Fibroblast of gingiva (primary cell): ENCODE results near the gene LMNB1.
"Not testable (repeated sequence)": the region's sequence is repeated elsewhere in the genome, so short reads cannot be mapped to it uniquely, and the experiment has no call there.

Source experiments
- DNase-seq: peaks from one replicate; pipeline ENCODE4 v3.0.0-alpha.2; 2011; ENCODE audit warnings: low read depth

Gene LMNB1

DNA sequence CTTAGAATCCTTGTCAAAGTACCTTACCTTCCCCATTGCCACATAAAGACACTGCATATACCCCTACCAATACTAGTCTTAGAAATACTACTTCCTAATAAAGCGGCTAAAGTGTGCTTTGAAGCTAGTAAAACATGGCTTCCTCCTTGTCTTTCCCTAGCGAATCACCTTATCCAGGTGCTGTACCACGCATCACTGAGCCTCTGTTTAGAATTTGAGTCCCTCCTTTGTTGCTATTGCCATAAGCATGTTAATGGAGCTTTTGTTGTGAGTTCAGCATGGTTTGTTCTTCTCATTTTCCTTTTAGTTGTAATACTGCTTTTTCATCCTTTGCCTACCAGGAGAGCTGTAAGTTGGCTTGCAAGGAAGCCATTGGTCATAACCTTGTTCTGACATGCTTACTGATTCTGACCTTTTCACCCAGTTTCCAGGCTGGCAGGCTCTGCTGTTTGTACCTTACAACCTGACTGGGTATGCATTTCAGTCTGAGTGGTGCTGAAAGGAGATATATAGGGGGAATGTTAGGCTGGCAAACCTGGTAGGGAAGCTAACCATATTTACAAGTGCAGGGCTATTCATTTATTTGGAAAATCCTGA lies 49.8 kb downstream of the LMNB1 start:
- no peak for DNase-seq

DNA sequence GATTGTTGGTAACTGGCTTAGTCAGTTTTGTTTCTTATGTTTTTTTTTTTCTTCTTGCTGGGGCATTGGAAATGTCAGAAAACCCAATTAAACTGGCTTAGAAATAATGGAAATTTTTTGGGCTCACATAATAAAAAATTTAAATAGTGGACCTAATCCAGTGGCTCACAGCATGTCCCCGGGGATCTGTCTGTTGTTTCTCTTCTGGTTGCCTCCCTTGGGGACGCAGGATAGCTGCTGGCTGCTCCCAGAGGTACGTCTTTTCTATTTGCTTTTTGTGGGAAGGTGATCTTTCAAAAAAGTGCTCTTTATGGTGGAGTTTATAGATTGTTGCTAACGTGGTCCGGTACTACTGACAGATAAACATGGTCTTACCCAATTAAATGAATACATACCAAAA lies 52.2 kb downstream of the LMNB1 start:
- no peak for DNase-seq

DNA sequence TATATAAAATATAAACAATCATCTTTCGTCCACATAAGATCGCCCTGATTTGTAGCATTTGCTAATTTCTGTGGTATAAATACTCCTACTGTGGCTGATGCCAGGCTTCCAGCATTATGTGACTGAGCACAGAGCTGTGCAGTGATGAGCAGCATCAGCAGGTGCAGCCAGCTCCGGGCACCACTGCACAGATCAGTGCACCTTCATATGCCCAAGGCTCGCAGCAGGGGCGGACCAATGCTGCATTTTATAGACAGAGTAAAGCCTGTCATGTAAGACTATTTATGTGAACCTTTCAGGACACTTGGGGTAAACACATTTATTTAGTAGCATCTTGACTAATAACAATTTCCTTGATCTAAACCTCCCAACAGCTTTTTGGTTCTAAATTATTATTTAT lies 53.1 kb downstream of the LMNB1 start:
- DNase-seq = no peak

DNA sequence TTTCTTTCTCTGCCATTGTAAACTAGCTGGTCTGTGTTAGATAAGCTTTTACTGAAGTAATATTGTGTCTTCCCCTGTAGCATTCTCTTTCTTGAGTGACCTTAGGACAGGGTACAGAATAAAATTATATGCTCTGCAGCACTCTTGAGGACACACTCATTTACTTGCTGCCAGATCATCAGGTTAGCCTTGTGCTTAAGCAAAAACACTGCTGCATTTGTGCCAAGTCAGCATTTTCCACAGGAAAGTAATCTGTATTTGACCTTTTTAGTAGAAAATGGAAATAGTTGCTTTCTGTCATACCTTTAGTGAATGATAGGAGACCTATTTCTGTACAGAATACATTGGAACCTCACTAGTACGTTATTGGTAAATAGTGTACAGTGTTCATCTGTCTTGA lies 54.2 kb downstream of the LMNB1 start:
- no peak for DNase-seq

DNA sequence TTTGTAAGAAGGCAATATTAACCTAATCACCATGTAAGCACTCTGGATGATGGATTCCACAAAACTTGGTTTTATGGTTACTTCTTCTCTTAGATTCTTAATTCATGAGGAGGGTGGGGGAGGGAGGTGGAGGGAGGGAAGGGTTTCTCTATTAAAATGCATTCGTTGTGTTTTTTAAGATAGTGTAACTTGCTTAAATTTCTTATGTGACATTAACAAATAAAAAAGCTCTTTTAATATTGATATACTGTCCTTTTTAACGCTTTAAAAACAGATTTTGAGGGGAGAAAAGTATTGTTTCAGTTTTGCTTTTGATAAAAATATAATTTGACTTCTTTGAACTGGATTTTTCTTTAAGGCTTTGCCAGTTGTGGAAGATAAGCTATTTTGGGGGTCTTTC lies 59.8 kb downstream of the LMNB1 start:
- no peak for DNase-seq

DNA sequence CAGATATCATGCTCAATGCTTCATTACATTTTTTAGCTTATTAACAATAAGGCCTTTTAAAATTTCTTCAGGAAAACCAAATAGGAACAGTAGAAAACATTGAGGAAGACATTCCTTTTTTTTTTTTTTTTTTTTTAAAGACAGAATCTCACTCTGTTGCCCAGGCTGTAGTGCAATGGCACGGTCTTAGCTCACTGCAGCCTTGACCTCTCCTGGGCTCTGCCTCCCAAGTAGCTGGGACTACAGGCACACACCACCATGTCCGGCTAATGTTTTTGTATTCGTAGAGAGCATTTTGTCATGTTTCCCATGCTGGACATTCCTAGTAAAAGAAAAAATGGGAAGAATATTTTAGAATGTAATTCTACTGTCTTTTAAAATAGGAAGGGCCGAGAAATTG lies 60.3 kb downstream of the LMNB1 start:
- DNase-seq = no peak

DNA sequence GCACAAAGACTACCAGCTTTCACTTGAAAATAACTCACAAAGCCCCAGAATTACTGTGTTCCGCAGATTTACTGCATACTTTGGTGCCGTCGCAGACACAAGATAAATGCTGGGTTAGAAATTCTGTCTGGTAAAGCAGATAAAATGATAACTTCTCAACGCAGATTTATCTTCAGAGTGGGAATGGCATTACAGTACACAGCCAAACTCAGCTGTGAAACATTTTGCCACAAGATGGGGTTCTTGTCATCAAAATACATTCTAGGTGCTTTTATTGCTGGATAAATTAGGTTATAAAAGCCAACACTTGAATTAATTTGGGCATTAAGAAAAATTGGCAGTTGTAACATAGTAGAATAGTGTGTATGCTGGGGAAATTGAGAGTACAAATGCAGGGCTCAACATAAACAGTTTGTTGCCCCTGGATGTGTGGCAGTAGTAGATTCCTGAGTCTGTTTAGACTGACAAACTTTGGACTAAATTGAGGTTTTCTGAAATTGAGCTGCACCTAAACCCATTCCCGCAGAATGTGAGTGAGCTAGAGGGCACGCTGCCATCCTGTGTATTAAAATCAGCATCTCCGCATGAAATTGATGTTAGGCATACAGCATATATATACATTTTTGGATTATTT lies 61.1 kb downstream of the LMNB1 start:
- DNase-seq = peak; percentile 29

DNA sequence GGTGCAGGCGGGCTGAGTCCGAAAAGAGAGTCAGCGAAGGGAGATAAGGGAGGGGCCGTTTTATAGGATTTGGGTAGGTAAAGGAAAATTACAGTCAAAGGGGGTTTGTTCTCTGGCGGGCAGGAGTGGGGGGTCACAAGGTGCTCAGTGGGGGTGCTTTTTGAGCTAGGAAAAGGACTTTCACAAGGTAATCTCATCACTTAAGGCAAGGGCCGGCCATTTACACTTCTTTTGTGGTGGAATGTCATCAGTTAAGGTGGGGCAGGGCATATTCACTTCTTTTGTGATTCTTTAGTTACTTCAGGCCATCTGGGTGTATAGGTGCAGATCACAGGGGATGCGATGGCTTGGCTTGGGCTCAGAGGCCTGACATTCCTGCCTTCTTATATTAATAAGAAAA lies 62.5 kb downstream of the LMNB1 start:
- DNase-seq = not testable (repeated sequence)

DNA sequence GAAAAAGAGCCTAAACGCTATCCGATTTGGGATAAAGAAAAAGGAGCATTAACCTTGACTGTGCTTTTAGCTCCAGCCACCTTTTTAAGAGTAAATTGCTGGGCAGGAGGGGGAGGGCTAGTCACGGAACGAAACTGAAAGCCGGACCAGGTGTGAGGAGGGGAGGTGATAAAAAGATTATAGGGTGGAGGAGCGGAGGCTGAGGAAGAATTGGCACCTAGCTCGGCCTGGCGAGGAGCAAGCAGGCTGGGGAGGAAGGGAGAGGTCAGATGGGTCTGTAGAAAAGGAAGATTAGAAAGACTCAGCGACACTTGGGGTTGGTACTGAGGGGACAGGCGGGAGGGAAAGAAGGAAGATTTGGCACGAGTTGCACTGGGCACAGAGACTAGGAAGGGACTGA lies 66.4 kb downstream of the LMNB1 start:
- DNase-seq = not testable (repeated sequence)

DNA sequence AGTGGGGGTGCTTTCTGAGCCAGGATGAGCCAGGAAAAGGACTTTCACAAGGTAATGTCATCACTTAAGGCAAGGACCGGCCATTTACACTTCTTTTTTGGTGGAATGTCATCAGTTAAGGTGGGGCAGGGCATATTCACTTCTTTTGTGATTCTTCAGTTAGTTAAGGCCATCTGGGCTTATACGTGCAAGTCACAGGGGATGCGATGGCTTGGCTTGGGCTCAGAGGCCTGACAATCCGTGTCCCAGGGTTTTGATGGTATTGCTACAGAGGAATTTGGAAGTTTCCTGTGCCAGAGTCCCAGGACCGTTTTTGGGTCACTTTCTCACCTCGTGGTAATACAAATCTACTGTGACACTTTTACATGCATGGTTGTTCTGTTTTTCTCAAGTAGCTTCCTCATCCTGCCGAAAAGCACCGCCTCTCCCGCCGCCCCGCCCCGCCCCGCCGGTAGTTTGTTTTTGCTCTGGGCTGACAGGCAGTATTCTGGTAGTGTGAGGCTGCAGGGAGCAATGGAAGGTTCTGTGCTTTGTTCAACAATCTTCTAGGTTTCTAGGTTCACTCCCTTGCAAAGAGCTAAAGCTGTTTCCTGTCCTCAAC lies 68.6 kb downstream of the LMNB1 start:
- DNase-seq = not testable (repeated sequence)

DNA sequence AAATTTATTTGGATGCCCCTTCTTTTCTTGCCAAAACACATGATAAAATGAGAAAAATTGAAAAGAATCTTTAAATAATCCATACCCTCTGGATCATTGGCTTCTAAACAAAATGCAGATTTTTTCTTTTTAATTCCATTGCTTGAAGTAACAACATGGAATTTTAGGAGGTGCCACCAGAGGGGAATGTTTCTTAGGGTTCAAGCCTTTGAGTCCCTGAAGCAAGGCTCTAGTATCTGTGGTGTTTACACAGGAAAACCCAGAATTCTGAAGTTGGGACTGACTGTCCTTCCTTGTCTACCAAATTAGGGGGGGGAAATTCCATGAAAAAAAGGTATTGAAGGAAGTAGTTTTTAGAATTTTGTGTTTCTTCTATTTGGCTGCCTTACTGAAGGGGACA lies 69.4 kb downstream of the LMNB1 start:
- peak; percentile 48 for DNase-seq

DNA sequence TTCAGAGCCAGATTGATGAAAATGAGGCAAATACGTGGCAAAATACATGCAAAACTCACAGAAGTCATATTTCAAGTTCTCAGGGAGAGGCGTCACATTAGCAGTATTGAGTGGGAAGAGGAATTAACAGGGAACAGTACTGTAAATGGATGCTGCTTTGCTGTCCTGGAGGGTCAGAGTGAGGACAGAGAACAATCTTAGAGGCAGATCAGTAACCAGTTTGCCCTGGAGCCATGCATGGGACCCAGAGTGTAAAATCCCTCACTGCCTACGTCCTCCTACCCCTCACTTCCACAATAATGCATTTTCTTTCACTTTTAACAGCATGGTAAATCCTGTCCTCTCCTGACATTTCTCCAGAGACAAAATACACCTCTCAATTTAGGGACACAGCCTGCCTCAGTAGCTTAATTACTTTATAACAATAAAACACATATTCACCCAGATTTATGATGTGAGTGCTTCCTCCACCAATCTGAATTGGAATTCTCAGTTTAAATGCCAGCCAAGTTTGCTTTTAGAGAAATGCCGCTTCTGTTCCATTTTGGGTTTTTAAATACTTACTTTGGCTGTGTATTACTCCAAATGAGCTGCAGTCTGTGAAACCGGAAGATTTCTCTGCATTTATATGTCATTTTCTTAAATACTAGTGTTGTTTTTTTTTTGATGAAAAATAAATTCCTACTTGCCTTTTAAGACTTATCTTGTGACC lies 70.0 kb downstream of the LMNB1 start:
- no peak for DNase-seq

DNA sequence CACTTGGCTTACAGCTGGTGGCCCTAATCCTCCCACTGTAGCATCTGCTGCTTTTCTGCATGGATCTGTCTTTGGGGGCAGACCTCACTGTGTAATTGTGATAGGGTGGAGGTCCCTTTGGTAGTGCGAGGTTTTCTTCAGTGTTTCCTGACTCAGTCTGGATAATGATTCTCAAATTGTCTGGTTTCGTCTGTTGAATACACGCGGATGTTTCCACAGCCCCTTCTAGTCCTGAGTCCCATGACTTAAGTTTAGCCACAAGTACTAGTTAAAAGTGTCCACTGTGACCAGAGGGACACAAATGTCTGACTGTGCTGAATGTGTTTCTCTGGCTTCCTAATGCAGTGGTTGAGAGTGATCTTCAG lies 70.5 kb downstream of the LMNB1 start:
- DNase-seq = no peak

DNA sequence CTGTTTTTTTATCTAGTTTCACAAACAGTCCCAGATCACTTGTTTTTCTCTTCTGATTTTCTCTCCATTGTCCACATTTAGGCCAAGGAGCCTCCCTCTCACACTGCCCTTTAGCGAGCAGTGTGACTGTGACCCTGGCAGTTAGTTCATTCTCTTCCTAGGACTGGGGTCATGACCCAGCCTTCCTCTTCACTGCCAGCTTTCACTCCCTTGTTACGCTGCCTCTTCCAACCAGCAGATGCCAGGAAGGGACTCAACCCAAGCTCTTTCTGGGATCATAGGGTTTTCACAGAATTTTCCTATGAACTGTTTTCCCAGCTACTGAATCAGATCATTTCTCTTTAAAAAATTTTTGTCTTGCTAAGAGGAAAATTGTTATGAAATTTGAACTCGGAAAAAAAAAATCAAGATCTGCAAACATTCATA lies 70.9 kb downstream of the LMNB1 start:
- no peak for DNase-seq

DNA sequence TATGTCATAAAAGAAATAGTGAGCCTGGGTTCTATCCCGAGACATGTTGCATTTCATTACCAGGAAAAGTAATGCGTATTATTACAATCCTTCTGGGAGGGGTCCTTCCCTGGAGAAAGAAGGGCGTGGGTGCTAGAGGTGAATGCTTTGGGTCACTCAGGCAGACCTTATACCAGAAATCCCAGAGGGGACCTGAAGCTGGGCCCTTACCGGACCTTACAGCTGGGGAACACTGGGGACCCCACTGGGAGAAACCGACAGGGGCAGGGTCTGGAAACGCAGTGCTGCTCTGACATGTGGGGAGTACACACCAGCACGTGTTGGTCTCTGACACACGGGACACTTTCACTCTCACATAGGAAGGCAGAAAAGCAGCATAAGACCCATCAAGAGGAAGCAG lies 71.3 kb downstream of the LMNB1 start:
- no peak for DNase-seq

DNA sequence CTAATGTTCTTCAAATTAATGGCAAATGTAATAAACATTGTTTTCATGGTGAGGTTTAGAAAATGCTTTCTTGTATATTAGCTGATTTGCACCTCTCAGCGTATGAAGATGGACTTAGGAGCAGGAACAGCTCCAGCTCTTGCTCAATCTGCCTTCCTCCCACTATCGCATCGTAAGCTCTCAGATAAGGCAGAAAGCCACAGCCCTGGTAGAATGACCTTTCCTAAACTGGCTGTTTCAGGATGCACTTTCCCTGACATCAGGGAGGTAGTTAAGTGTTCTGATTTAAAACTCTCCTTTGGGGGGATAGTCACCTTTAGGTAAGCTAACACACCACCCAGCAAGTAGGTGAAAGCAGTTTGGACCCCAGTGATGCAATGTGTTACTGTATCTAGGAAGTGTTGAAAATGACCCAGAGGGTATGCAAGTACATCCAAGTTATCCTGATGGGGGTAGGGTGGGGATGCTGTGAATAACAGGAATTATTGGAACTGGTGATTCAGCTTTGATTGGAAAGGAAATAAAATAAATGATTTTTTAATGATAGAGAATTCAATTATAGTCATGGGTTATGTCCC lies 72.3 kb downstream of the LMNB1 start:
- no peak for DNase-seq

DNA sequence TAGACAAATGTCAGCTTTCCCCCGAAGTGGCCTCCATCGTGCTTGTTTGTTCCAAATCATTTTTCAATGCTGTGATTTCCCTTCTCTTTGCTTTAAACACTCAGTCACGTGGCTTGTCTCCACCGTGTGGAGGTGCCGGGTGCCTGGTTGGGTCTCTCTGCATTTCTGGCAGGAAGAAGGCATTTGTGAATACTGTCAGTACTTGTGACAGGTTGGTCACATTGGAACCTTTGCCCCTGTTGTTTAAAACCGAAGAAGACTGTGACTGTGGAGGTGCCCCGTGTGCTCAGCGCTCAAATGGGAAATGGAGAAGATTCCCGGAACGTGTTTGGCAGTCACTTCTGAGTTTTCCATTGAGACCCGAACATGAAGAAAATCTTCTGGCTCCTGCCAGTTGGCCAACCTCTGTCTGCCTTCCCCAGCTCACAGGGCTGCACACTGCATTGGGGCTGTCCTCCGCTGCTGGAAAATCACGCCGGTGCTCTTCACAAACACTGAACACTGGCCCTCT lies 74.6 kb downstream of the LMNB1 start:
- no peak for DNase-seq

DNA sequence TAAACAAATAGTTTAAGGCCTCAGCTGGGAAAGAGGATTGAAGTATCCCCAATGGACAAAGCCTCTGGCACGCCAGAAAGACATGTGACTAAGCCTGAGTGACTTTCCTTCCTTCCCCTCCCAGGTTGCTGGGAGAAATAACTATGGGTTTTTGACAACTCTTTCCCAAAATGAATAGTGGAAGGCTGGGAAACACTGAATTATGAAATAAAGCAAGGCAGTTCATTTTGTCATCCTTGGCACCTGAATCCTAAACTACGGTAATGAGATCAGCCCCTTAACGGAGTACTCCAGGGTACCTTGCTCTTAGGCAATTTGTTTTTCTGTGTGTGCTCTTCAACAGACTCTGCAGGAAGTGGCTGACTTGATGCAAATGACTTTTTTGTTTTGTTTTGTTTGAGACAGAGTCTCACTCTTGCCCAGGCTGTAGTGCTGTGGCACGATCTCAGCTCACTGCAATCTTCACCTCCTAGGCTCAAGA lies 75.2 kb downstream of the LMNB1 start:
- peak; percentile 32 for DNase-seq

DNA sequence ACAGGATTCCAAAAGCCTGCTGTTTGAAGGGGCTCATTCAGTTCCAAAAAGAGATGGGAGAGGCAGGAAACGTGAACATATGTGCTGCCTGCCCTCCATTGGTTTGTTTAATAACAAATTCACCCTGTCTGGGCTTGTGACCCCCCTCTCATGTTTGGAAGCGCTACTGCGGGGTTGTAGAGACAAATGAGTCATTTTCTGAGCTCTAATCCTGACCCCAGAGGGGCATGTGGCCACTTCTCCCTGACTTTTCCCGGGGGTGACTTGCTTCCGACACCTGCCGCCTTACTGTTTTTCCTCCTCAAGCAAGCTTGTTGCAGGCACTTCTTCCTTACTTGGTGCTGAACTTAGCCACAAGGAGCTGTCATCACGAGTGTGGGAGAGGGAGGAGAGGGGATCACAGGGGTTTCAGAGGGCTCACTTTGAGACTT lies 75.9 kb downstream of the LMNB1 start:
- no peak for DNase-seq

DNA sequence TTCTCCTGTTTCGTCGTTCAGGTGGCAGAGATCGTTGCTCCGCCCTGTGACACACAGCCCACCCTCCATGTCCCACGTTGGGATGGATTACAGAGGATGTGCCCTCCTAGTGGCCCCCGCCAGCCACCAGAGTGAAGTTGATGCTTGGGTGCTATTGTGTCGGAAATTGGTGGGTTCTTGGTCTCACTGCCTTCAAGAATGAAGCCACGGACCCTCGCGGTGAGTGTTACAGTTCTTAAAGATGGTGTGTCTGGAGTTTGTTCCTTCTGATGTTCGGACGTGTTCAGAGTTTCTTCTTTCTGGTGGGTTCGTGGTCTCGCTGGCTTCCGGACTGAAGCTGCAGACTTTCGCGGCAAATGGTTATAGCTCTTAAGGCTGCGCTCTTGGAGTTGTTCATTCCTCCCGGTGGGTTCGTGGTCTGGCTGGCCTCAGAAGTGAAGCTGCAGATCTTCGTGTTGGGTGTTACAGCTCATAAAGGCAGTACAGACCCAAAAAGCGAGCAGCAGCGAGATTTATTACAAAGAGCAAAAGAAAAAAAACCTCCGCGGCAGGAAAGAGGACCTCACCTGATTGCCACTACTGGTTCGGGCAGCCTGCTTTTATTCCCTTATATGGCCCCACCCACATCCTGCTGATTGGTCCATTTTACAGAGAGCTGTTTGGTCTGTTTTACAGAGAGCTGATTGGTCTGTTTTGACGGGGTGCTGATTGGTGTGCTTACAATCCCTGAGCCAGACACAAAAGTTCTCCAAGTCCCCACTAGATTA lies 76.8 kb downstream of the LMNB1 start:
- not testable (repeated sequence) for DNase-seq

DNA sequence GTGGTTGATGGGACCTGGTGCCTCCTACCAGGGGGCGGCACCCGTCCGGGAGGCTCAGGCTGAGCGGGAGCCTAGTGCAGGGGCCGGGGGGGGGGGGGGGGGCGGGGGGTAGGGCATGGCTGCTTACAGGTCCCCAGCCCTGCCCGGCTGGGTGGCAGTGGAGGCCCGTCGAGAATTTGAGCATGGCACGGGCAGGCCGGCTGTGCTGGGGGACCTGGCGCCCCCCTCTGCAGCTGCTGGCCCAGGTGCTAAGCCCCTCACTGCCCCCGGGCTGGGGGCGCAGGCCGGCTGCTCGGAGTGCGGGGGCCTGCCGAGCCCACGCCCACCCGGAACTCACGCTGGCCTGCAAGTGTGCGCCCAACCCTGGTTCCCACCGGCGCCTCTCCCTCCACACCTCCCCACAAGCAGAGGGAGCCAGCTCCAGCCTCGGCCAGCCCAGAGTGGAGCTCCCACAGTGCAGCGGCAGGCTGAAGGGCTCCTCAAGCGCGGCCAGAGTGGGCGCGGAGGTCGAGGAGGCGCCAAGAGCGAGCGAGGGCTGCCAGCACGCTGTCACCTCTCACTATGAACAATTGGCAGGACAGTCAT lies 77.7 kb downstream of the LMNB1 start:
- DNase-seq = no peak
